H9 (cell line): ENCODE measurements around the gene GRIA1. TPM values are rescaled to one million over a fixed set of nuclear protein-coding genes. Genes with fewer than 3 reads are reported as not detected.

ENCODE experiments used
- DNase-seq: peaks from one replicate; pipeline ENCODE4 v3.0.0-alpha.2; 2017
- H2AFZ ChIP-seq: one replicate; pipeline ENCODE4 v1.6.1; 2013; ENCODE audit warnings: mild to moderate bottlenecking, low read length, control low read depth, moderate library complexity
- H2AK5ac ChIP-seq: 2 replicates; pipeline ENCODE4 v1.6.1; 2013; ENCODE audit warnings: low read length, control low read depth, mixed read lengths; ENCODE audit not compliant: insufficient read length
- H2BK120ac ChIP-seq: one replicate; pipeline ENCODE4 v1.6.1; 2013; ENCODE audit warnings: low read depth, mild to moderate bottlenecking, low read length, control low read depth, inconsistent platforms; ENCODE audit not compliant: poor library complexity, severe bottlenecking
- H2BK12ac ChIP-seq: 2 replicates; pipeline ENCODE4 v1.6.1; 2013; ENCODE audit warnings: low read length, control low read depth, mixed read lengths, low read depth; ENCODE audit not compliant: insufficient read length
- H2BK15ac ChIP-seq: 2 replicates; pipeline ENCODE4 v1.6.1; 2013; ENCODE audit warnings: low read depth, low read length, control low read depth
- H2BK20ac ChIP-seq: one replicate; pipeline ENCODE4 v1.6.1; 2013; ENCODE audit warnings: low read depth, mild to moderate bottlenecking, low read length, control low read depth, inconsistent platforms; ENCODE audit not compliant: poor library complexity, severe bottlenecking
- H2BK5ac ChIP-seq: 2 replicates; pipeline ENCODE4 v1.6.1; 2013; ENCODE audit warnings: low read length, control low read depth, mixed read lengths; ENCODE audit not compliant: insufficient read length
- H3K14ac ChIP-seq: 2 replicates; pipeline ENCODE4 v1.6.1; 2013; ENCODE audit warnings: low read length, control low read depth; ENCODE audit not compliant: insufficient read depth
- H3K18ac ChIP-seq: 2 replicates; pipeline ENCODE4 v1.6.1; 2013; ENCODE audit warnings: low read depth, mild to moderate bottlenecking, mixed read lengths, low read length, control low read depth; ENCODE audit not compliant: insufficient read length
- H3K23ac ChIP-seq: 2 replicates; pipeline ENCODE4 v1.6.1; 2013; ENCODE audit warnings: low read length, control low read depth, mixed read lengths, low read depth; ENCODE audit not compliant: insufficient read length
- H3K23me2 ChIP-seq: 2 replicates; pipeline ENCODE4 v1.6.1; 2013; ENCODE audit warnings: low read depth, mild to moderate bottlenecking, mixed read lengths, low read length, control low read depth; ENCODE audit not compliant: insufficient read length, poor library complexity, severe bottlenecking
- H3K27ac ChIP-seq: 2 replicates; pipeline ENCODE4 v1.5.1; 2013; ENCODE audit warnings: low read length, control low read depth, mixed read lengths, low read depth; ENCODE audit not compliant: insufficient read length
- H3K27me3 ChIP-seq: 2 replicates; pipeline ENCODE4 v1.6.1; 2013; ENCODE audit warnings: low read length, control low read depth, inconsistent platforms; ENCODE audit not compliant: insufficient read depth
- H3K4ac ChIP-seq: 2 replicates; pipeline ENCODE4 v1.6.1; 2013; ENCODE audit warnings: low read depth, mild to moderate bottlenecking, control low read depth, inconsistent platforms, low read length, moderate library complexity
- H3K4me1 ChIP-seq: 2 replicates; pipeline ENCODE4 v1.6.1; 2013; ENCODE audit warnings: low read length, control low read depth, inconsistent platforms; ENCODE audit not compliant: insufficient read depth
- H3K4me2 ChIP-seq: 2 replicates; pipeline ENCODE4 v1.6.1; 2013; ENCODE audit warnings: low read length, control low read depth, mixed read lengths; ENCODE audit not compliant: insufficient read length, insufficient read depth
- H3K56ac ChIP-seq: 2 replicates; pipeline ENCODE4 v1.6.1; 2013; ENCODE audit warnings: low read depth, mild to moderate bottlenecking, mixed read lengths, low read length, control low read depth; ENCODE audit not compliant: insufficient read length
- H3K79me1 ChIP-seq: 2 replicates; pipeline ENCODE4 v1.6.1; 2013; ENCODE audit warnings: low read depth, mild to moderate bottlenecking, moderate library complexity, low read length, control low read depth, inconsistent platforms; ENCODE audit not compliant: insufficient read depth, poor library complexity, severe bottlenecking
- H3K79me2 ChIP-seq: 2 replicates; pipeline ENCODE4 v1.6.1; 2013; ENCODE audit warnings: low read length, control low read depth, inconsistent platforms; ENCODE audit not compliant: insufficient read depth
- H3K9ac ChIP-seq: 2 replicates; pipeline ENCODE4 v1.6.1; 2013; ENCODE audit warnings: low read length, control low read depth, mixed read lengths; ENCODE audit not compliant: insufficient read length; ENCODE audit errors: extremely low read depth
- H3K9me3 ChIP-seq: one replicate; pipeline ENCODE4 v1.6.1; 2013; ENCODE audit warnings: low read depth, low read length, inconsistent platforms; ENCODE audit not compliant: control insufficient read depth
- H3T11ph ChIP-seq: one replicate; pipeline ENCODE4 v1.6.1; 2013; ENCODE audit warnings: mild to moderate bottlenecking, low read length, control low read depth, inconsistent platforms
- H4K20me1 ChIP-seq: one replicate; pipeline ENCODE4 v1.6.1; 2013; ENCODE audit not compliant: control insufficient read depth, insufficient read length, insufficient read depth
- H4K5ac ChIP-seq: 2 replicates; pipeline ENCODE4 v1.6.1; 2013; ENCODE audit warnings: low read depth, mild to moderate bottlenecking, mixed read lengths, low read length, control low read depth; ENCODE audit not compliant: insufficient read length
- H4K8ac ChIP-seq: replicated peaks from 2 replicates; pipeline ENCODE4 v1.6.1; 2013; ENCODE audit warnings: low read length, control low read depth, mixed read lengths, low read depth; ENCODE audit not compliant: insufficient read length
- H4K91ac ChIP-seq: 2 replicates; pipeline ENCODE4 v1.6.1; 2013; ENCODE audit warnings: low read depth, mild to moderate bottlenecking, moderate library complexity, mixed read lengths, low read length, control low read depth; ENCODE audit not compliant: insufficient read length
- H3K27ac Mint-ChIP-seq, 3 experiments: 2 replicates in 2 of 3; 3 replicates in 1 of 3; pipeline ENCODE4 v1.8.0; 2020 to 2021; ENCODE audit warnings: mixed read lengths in 3 of 3, mild to moderate bottlenecking in 1 of 3, moderate library complexity in 1 of 3
- H3K27me3 Mint-ChIP-seq: 2 replicates; pipeline ENCODE4 v1.8.0; 2021; ENCODE audit warnings: low read depth, mild to moderate bottlenecking, moderate library complexity, mixed read lengths
- H3K36me3 Mint-ChIP-seq, 3 experiments: 2 replicates in 2 of 3; 3 replicates in 1 of 3; pipeline ENCODE4 v1.8.0; 2020 to 2021; ENCODE audit warnings: low read depth in 3 of 3, mixed read lengths in 3 of 3; ENCODE audit not compliant: insufficient read depth in 1 of 3
- H3K4me1 Mint-ChIP-seq, 2 experiments: 2 replicates each; pipeline ENCODE4 v1.8.0; 2020; ENCODE audit warnings: mixed read lengths in 2 of 2
- H3K4me3 Mint-ChIP-seq, 2 experiments: 2 replicates in 1 of 2; 3 replicates in 1 of 2; pipeline ENCODE4 v1.8.0; 2020 to 2021; ENCODE audit warnings: mild to moderate bottlenecking in 2 of 2, mixed read lengths in 2 of 2, moderate library complexity in 1 of 2
- H3K9me3 Mint-ChIP-seq, 2 experiments: 2 replicates in 1 of 2; 3 replicates in 1 of 2; pipeline ENCODE4 v1.8.0; 2020; ENCODE audit warnings: mild to moderate bottlenecking in 2 of 2, mixed read lengths in 2 of 2, moderate library complexity in 1 of 2
- WGBS: extraction: QIAGEN DNeasy Blood & Tissue Kit; methylation state at CpG from one replicate; pipeline ENCODE4 v1.1.7; 2013; ENCODE audit warnings: missing lambda C conversion rate, low lambda C conversion rate, mixed read lengths; ENCODE audit not compliant: insufficient read length; ENCODE audit errors: extremely low coverage; 5-methylcytosine and 5-hydroxymethylcytosine counted together
- total RNA-seq: library from RNA; stranded (reverse); gene quantifications from 2 replicates; pipeline ENCODE4 v1.2.1, GENCODE V29; 2021
- TF ChIP-seq, protein P1 (sequence below): fragments of 200-600 bp; sonication (generic); conservative IDR thresholded peaks from 3 replicates; pipeline ENCODE4 v1.8.0; 2021; ENCODE audit warnings: antibody characterized with exemption, mild to moderate bottlenecking

GRIA1 gene
- total RNA-seq, 1 experiment from 2014 or later: 0.52 TPM

DNA sequence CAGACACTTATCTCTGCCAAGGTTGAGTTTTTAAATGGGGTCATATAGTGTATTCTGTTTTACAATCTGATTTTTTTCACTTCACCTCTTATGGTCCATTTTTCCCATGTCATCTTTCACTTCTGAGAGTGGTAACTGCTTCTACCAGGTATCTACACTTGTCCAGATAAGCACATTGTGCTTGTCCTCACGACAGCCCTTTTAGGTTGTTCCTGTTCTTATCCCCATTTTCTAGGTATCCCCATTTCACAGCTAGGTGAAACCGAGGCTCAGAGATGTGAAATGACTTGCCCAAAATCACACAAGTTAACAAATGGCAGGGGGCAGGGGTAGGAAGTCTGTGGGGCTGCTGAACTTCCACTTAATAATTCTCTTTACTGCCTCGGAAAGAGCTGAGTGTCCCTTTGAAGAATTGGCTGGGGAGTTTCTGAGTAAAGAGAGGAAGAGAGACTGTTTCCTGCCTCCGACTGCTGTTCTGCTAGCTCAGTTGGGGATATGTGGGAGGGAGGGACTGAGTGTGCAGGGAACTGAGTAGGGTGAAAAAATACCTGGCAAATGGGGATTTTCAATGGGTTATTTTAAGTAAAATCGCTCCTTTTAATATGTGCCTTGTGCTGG lies 255.4 kb downstream of the GRIA1 start:
- no peak overlapping the region for H2AFZ ChIP-seq
- no peak overlapping the region for H3K4me2 ChIP-seq
- Mint-ChIP-seq H3K4me3 (no peak overlapping the region), H3K4me1 (no peaks in the 10 kb centered on the region), H3K27ac (no peak overlapping the region), H3K27me3 (no peaks in the 10 kb centered on the region; the same call in 1 of the 2 replicates), H3K9me3 (no peaks in the 10 kb centered on the region; a peak in 1 of 5 replicates), H3K36me3 (no peaks in the 10 kb centered on the region; a peak in 1 of 7 replicates)
- no peaks in the 10 kb centered on the region for H3K9me3 ChIP-seq
- H3K79me2 ChIP-seq: no peaks in the 10 kb centered on the region
- no peaks in the 10 kb centered on the region for H3K4me1 ChIP-seq
- TF ChIP-seq, protein P1, sequence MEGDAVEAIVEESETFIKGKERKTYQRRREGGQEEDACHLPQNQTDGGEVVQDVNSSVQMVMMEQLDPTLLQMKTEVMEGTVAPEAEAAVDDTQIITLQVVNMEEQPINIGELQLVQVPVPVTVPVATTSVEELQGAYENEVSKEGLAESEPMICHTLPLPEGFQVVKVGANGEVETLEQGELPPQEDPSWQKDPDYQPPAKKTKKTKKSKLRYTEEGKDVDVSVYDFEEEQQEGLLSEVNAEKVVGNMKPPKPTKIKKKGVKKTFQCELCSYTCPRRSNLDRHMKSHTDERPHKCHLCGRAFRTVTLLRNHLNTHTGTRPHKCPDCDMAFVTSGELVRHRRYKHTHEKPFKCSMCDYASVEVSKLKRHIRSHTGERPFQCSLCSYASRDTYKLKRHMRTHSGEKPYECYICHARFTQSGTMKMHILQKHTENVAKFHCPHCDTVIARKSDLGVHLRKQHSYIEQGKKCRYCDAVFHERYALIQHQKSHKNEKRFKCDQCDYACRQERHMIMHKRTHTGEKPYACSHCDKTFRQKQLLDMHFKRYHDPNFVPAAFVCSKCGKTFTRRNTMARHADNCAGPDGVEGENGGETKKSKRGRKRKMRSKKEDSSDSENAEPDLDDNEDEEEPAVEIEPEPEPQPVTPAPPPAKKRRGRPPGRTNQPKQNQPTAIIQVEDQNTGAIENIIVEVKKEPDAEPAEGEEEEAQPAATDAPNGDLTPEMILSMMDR: no peak
- H2BK120ac ChIP-seq: no peak overlapping the region
- no peak overlapping the region for H3K14ac ChIP-seq
- no peak overlapping the region for H3K4ac ChIP-seq
- no peak overlapping the region for H3K23ac ChIP-seq
- H2AK5ac ChIP-seq: no peak overlapping the region
- H3K9ac ChIP-seq: no peak overlapping the region
- no peaks in the 10 kb centered on the region for H3K23me2 ChIP-seq
- no peak overlapping the region for H3K56ac ChIP-seq
- H3K27ac ChIP-seq: no peak overlapping the region
- H3T11ph ChIP-seq: no peak overlapping the region
- no peaks in the 10 kb centered on the region for H3K27me3 ChIP-seq
- H4K20me1 ChIP-seq: no peaks in the 10 kb centered on the region
- no peak overlapping the region for H4K91ac ChIP-seq
- no peak for DNase-seq
- WGBS: no CpG with 5 or more reads among the region's 5 CpGs
- H3K18ac ChIP-seq: no peak overlapping the region
- H3K79me1 ChIP-seq: no peaks in the 10 kb centered on the region
- no peak overlapping the region for H2BK12ac ChIP-seq
- H2BK5ac ChIP-seq: no peak overlapping the region
- H2BK20ac ChIP-seq: no peak overlapping the region
- no peak overlapping the region for H4K5ac ChIP-seq
- H2BK15ac ChIP-seq: no peak overlapping the region
- no peak overlapping the region for H4K8ac ChIP-seq
